CD4-positive, alpha-beta T cell treated with Interleukin-17A for 4 hours (primary cell): Measurements from ENCODE around the gene CILP.

Source experiments
- DNase-seq: peaks from one replicate; pipeline ENCODE4 v3.0.0-alpha.2; 2020; ENCODE audit warnings: mixed read lengths

Gene CILP

GRCh38 chr15:65221697-65222096, 10.4 kb upstream of the CILP start:
- DNase-seq = no peak

GRCh38 chr15:65219137-65219536, 7.9 kb upstream of the CILP start:
- no peak for DNase-seq

GRCh38 chr15:65217526-65218482, 6.5 kb upstream of the CILP start:
- DNase-seq = no peak

- no peak for DNase-seq
Measured at GRCh38 chr15:65215496-65215895, 4.2 kb upstream of the CILP start.

GRCh38 chr15:65214010-65214409, 2.7 kb upstream of the CILP start:
- no peak for DNase-seq

- no peak for DNase-seq
Measured at GRCh38 chr15:65213241-65213640, 2.0 kb upstream of the CILP start.

GRCh38 chr15:65212097-65212496, 824 bp upstream of the CILP start:
- DNase-seq = peak; percentile 43

- no peak for DNase-seq
Measured at GRCh38 chr15:65211482-65211982, 259 bp upstream of the CILP start.

GRCh38 chr15:65209701-65210643, 1.3 kb downstream of the CILP start:
- no peak for DNase-seq

- no peak for DNase-seq
Measured at GRCh38 chr15:65208647-65209046, 2.6 kb downstream of the CILP start.

GRCh38 chr15:65207280-65207840, 3.9 kb downstream of the CILP start:
- DNase-seq = no peak

GRCh38 chr15:65206750-65207149, 4.5 kb downstream of the CILP start:
- no peak for DNase-seq

GRCh38 chr15:65204931-65205660, 6.2 kb downstream of the CILP start:
- DNase-seq = no peak

GRCh38 chr15:65204236-65204930, 6.9 kb downstream of the CILP start:
- no peak for DNase-seq

GRCh38 chr15:65201918-65202317, 9.4 kb downstream of the CILP start:
- no peak for DNase-seq

- DNase-seq = no peak
Measured at GRCh38 chr15:65198571-65198970, 12.7 kb downstream of the CILP start.

- no peak for DNase-seq
Measured at GRCh38 chr15:65197337-65197645, 14.0 kb downstream of the CILP start.

- DNase-seq = no peak
Measured at GRCh38 chr15:65196637-65197336, 14.5 kb downstream of the CILP start.

- no peak for DNase-seq
Measured at GRCh38 chr15:65195548-65195923, 15.7 kb downstream of the CILP start.

- DNase-seq = no peak
Measured at GRCh38 chr15:65194826-65195547, 16.3 kb downstream of the CILP start.

GRCh38 chr15:65192016-65192415, 19.3 kb downstream of the CILP start:
- DNase-seq = no peak
